Caco-2 (cell line): ENCODE measurements around the gene DSCAM. TPM values are rescaled to one million over a fixed set of nuclear protein-coding genes. Genes with fewer than 3 reads are reported as not detected.

ENCODE experiments used
- BruUV-seq: library from RNA; stranded (reverse); fragments of 400-500 nt; replicated peaks from 2 replicates; lab custom pipeline; 2021; lab: Mats Ljungman, UMichigan
- CTCF ChIA-PET: fragments of 300-600 bp; sonication (Branson Sonifier 250); formaldehyde crosslinking; loops from one replicate; lab custom pipeline; 2022; ENCODE audit warnings: antibody characterized with exemption; lab: Charles Lee
- POLR2A ChIA-PET: fragments of 300-600 bp; sonication (Branson Sonifier 250); formaldehyde crosslinking; loops from one replicate; lab custom pipeline; 2022; ENCODE audit warnings: antibody characterized with exemption; lab: Charles Lee
- DNase-seq, 2 experiments: peaks; one replicate each; pipeline versions ENCODE4 v3.0.0 to v3.0.0-alpha.2; 2020 to 2022
- H3K27me3 ChIP-seq: replicated peaks from 2 replicates; pipeline ENCODE4 v1.6.0; 2011; ENCODE audit warnings: low read length; ENCODE audit not compliant: control insufficient read depth, insufficient read depth
- H3K36me3 ChIP-seq: 2 replicates; pipeline ENCODE4 v1.5.1; 2011; ENCODE audit warnings: low read length; ENCODE audit not compliant: control insufficient read depth, insufficient read depth
- H3K4me1 ChIP-seq: fragments of 250-450 bp; sonication (Bioruptor Pico); 2 replicates; pipeline ENCODE4 v1.5.1; 2020; ENCODE audit warnings: mild to moderate bottlenecking
- H3K4me3 ChIP-seq: 2 replicates; pipeline ENCODE4 v1.5.1; 2011; ENCODE audit warnings: low read depth, mild to moderate bottlenecking, control low read depth, low read length
- H3K9me3 ChIP-seq: fragments of 250-450 bp; sonication (Bioruptor Pico); 2 replicates; pipeline ENCODE4 v1.5.1; 2020; ENCODE audit warnings: mild to moderate bottlenecking, moderate library complexity
- H3K27ac Mint-ChIP-seq: one replicate; pipeline ENCODE4 v1.8.0; 2022; ENCODE audit warnings: mixed read lengths; ENCODE audit not compliant: unreplicated experiment
- H3K27me3 Mint-ChIP-seq: one replicate; pipeline ENCODE4 v1.8.0; 2022; ENCODE audit warnings: mixed read lengths; ENCODE audit not compliant: insufficient read depth, unreplicated experiment
- H3K36me3 Mint-ChIP-seq: one replicate; pipeline ENCODE4 v1.8.0; 2022; ENCODE audit warnings: mild to moderate bottlenecking, mixed read lengths; ENCODE audit not compliant: insufficient read depth, unreplicated experiment
- H3K4me1 Mint-ChIP-seq: one replicate; pipeline ENCODE4 v1.8.0; 2022; ENCODE audit warnings: low read depth, mixed read lengths; ENCODE audit not compliant: unreplicated experiment
- H3K4me3 Mint-ChIP-seq: one replicate; pipeline ENCODE4 v1.8.0; 2022; ENCODE audit warnings: mild to moderate bottlenecking, moderate library complexity, mixed read lengths; ENCODE audit not compliant: unreplicated experiment
- H3K9me3 Mint-ChIP-seq: one replicate; pipeline ENCODE4 v1.8.0; 2022; ENCODE audit warnings: mixed read lengths; ENCODE audit not compliant: unreplicated experiment
- intact Hi-C: fragments of 100-400 bp; cut with micrococcal nuclease; formaldehyde crosslinking; loops from one replicate; pipeline ENCODE4 v1.10.0; 2022; ENCODE audit not compliant: unreplicated experiment
- total RNA-seq: library from RNA; stranded (reverse); gene quantifications from 2 replicates; pipeline ENCODE4 v1.2.3, GENCODE V29; 2022
- TF ChIP-seq, protein P1 (sequence below), 2 experiments: fragments of 200-600 bp in 1 of 2; IDR thresholded peaks; 1 replicate in 1 of 2; 2 replicates in 1 of 2; pipeline versions ENCODE4 v1.5.1 to v1.8.0; 2011 to 2022; ENCODE audit warnings: antibody characterized with exemption in 1 of 2, control low read depth in 1 of 2, inconsistent platforms in 1 of 2, low read depth in 1 of 2, low read length in 1 of 2, mild to moderate bottlenecking in 1 of 2, moderate library complexity in 1 of 2; ENCODE audit not compliant: insufficient read depth in 1 of 2, severe bottlenecking in 1 of 2, unreplicated experiment in 1 of 2

The DSCAM gene
- total RNA-seq, 1 experiment from 2014 or later = not detected

DNA sequence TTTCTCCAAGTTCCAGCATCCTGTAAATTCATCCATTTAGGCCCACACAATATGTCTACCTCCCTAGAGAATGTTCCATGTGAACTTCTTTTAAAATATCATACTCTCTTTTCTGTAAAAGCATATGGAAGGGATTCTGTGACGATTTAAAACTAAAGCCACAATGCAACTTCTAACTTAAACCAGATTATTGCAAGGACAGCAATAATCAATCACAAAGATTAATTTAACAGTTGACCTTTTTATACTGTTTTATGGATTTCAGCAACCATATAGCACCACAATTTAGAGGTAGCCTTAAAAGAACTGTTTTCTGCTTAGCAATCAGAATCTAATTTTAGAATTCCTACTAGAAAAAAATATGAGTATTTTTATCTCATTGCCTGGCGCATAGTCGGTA is 58.3 kb downstream of the DSCAM start:
- no peak overlapping the region for H3K27ac Mint-ChIP-seq
- no peaks in the 10 kb centered on the region for H3K36me3 ChIP-seq
- no peaks in the 10 kb centered on the region for H3K36me3 Mint-ChIP-seq
- no TSS peak for BruUV-seq
- H3K4me3 ChIP-seq = no peak overlapping the region
- H3K9me3 ChIP-seq = no peaks in the 10 kb centered on the region
- no peaks in the 10 kb centered on the region for H3K4me1 ChIP-seq
- H3K27me3 Mint-ChIP-seq = peaks cover 3% of the 10 kb centered on the region
- intact Hi-C loops = no loop called here
- no peaks in the 10 kb centered on the region for H3K4me1 Mint-ChIP-seq
- CTCF ChIA-PET = no interaction called here
- no peak for DNase-seq
- TF ChIP-seq, protein P1, sequence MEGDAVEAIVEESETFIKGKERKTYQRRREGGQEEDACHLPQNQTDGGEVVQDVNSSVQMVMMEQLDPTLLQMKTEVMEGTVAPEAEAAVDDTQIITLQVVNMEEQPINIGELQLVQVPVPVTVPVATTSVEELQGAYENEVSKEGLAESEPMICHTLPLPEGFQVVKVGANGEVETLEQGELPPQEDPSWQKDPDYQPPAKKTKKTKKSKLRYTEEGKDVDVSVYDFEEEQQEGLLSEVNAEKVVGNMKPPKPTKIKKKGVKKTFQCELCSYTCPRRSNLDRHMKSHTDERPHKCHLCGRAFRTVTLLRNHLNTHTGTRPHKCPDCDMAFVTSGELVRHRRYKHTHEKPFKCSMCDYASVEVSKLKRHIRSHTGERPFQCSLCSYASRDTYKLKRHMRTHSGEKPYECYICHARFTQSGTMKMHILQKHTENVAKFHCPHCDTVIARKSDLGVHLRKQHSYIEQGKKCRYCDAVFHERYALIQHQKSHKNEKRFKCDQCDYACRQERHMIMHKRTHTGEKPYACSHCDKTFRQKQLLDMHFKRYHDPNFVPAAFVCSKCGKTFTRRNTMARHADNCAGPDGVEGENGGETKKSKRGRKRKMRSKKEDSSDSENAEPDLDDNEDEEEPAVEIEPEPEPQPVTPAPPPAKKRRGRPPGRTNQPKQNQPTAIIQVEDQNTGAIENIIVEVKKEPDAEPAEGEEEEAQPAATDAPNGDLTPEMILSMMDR (IDR thresholded peaks at IDR 0.05; ENCODE audit: insufficient read depth in 1 of 2, low read depth in 1 of 2, low read length in 1 of 2, severe bottlenecking in 1 of 2, unreplicated experiment in 1 of 2) = no peak
- H3K4me3 Mint-ChIP-seq = no peak overlapping the region
- no peaks in the 10 kb centered on the region for H3K9me3 Mint-ChIP-seq
- POLR2A ChIA-PET = no interaction called here
- no peaks in the 10 kb centered on the region for H3K27me3 ChIP-seq

DNA sequence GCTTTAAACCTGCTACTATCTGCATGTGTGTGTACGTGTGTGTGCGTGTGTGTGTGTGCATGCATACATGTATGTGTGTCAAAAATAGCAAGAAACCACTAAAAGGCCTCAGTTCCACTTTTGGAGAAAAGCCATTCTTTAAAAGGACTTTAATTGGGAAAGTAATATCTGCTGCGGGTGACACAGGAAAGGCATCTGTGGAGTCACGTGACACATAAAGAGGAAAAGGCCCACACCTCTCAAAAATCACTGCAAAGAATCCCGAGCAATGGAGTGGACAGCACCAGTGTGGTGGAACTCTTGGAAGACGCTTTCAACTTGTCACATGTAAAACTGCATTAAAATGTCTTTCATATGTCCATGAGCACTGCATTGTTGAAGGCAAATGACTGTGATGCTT is 63.6 kb downstream of the DSCAM start:
- no peak for DNase-seq
- TF ChIP-seq, protein P1 (IDR thresholded peaks at IDR 0.05; ENCODE audit: insufficient read depth in 1 of 2, low read depth in 1 of 2, low read length in 1 of 2, severe bottlenecking in 1 of 2, unreplicated experiment in 1 of 2) = no peak
- BruUV-seq = no TSS peak
- H3K4me1 Mint-ChIP-seq = no peaks in the 10 kb centered on the region
- ChIA-PET POLR2A (no interaction called here), CTCF (no interaction called here)
- H3K4me3 ChIP-seq = no peak overlapping the region
- no peak overlapping the region for H3K27ac Mint-ChIP-seq
- no peaks in the 10 kb centered on the region for H3K4me1 ChIP-seq
- no peaks in the 10 kb centered on the region for H3K36me3 ChIP-seq
- H3K9me3 ChIP-seq = no peaks in the 10 kb centered on the region
- H3K27me3 ChIP-seq = no peaks in the 10 kb centered on the region
- intact Hi-C loops = no loop called here
- no peaks in the 10 kb centered on the region for H3K9me3 Mint-ChIP-seq
- H3K4me3 Mint-ChIP-seq = no peak overlapping the region
- H3K27me3 Mint-ChIP-seq = peaks cover 9% of the 10 kb centered on the region
- H3K36me3 Mint-ChIP-seq = no peaks in the 10 kb centered on the region

DNA sequence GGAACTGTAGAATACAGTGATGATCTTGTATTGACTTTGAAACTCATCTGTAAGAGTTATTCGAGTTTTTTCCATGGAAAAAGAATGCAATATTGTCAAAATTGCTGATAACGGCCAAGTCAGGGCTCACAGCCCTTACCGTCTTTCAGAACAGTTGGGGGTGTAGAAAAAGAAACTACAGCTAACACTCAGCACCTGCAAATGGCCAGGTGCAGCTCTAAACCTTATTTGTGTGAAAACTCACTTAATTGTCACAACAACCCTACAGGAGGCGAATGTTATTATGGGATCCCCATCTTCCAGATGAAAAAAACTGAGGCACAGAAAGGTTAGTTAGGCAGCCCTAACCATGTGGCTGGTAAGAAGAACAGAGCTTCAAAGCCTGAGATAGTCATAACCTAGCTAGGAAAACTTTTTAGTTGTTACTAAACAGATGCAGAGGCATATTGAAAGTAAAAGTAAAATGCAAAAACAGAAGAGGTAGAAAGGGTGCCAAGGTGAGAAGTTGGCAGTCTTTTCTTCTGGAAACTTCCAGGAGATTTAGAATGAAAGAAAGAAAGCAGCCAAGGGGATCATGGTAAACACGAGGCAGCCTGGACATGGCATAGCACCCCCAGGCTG is 76.4 kb downstream of the DSCAM start:
- no peaks in the 10 kb centered on the region for H3K4me1 ChIP-seq
- ChIA-PET CTCF (no interaction called here), POLR2A (no interaction called here)
- H3K36me3 Mint-ChIP-seq = no peaks in the 10 kb centered on the region
- H3K4me3 ChIP-seq = no peak overlapping the region
- H3K27ac Mint-ChIP-seq = no peak overlapping the region
- BruUV-seq = no TSS peak
- no peaks in the 10 kb centered on the region for H3K36me3 ChIP-seq
- H3K27me3 ChIP-seq = no peaks in the 10 kb centered on the region
- no peaks in the 10 kb centered on the region for H3K4me1 Mint-ChIP-seq
- no peak for DNase-seq
- TF ChIP-seq, protein P1 (IDR thresholded peaks at IDR 0.05; ENCODE audit: insufficient read depth in 1 of 2, low read depth in 1 of 2, low read length in 1 of 2, severe bottlenecking in 1 of 2, unreplicated experiment in 1 of 2) = no peak
- intact Hi-C loops = no loop called here
- no peak overlapping the region for H3K4me3 Mint-ChIP-seq
- no peaks in the 10 kb centered on the region for H3K9me3 Mint-ChIP-seq
- H3K27me3 Mint-ChIP-seq = peaks cover 25% of the 10 kb centered on the region
- H3K9me3 ChIP-seq = no peaks in the 10 kb centered on the region
